RPMI7951 (cell line): ENCODE data around the gene CDH23. TPM values are rescaled to one million over a fixed set of nuclear protein-coding genes. Genes with fewer than 3 reads are reported as not detected.

Source experiments
- DNase-seq: peaks from one replicate; pipeline ENCODE4 v3.0.0-alpha.2; 2012; ENCODE audit warnings: low read depth
- total RNA-seq: library from RNA; depleted of rRNA; stranded (reverse); fragments of >200 nt; shearing (Covaris generic); gene quantifications from 2 replicates; pipeline ENCODE4 v1.2.3, GENCODE V29; 2014

CDH23 gene
- total RNA-seq, 1 experiment from 2014 or later = not detected

- no peak for DNase-seq
Measured at GRCh38 chr10:71537681-71538080, 141.0 kb downstream of the CDH23 start.

GRCh38 chr10:71538608-71539260 is 142.0 kb downstream of the CDH23 start:
- DNase-seq = no peak

GRCh38 chr10:71539442-71540118 is 142.9 kb downstream of the CDH23 start:
- no peak for DNase-seq

GRCh38 chr10:71542478-71542877 is 145.8 kb downstream of the CDH23 start:
- no peak for DNase-seq

- DNase-seq = no peak
Measured at GRCh38 chr10:71543608-71544170, 147.0 kb downstream of the CDH23 start.

GRCh38 chr10:71545001-71545400 is 148.3 kb downstream of the CDH23 start:
- DNase-seq = no peak

GRCh38 chr10:71546220-71546619 is 149.5 kb downstream of the CDH23 start:
- no peak for DNase-seq

GRCh38 chr10:71547312-71547711 is 150.6 kb downstream of the CDH23 start:
- no peak for DNase-seq

GRCh38 chr10:71547876-71548846 is 151.4 kb downstream of the CDH23 start:
- DNase-seq = no peak

GRCh38 chr10:71549766-71550533 is 153.2 kb downstream of the CDH23 start:
- DNase-seq = no peak

- DNase-seq = no peak
Measured at GRCh38 chr10:71550628-71551027, 153.9 kb downstream of the CDH23 start.

GRCh38 chr10:71551970-71552369 is 155.2 kb downstream of the CDH23 start:
- no peak for DNase-seq

GRCh38 chr10:71553432-71553831 is 156.7 kb downstream of the CDH23 start:
- no peak for DNase-seq

GRCh38 chr10:71554671-71555070 is 158.0 kb downstream of the CDH23 start:
- DNase-seq = no peak

GRCh38 chr10:71555087-71555723 is 158.5 kb downstream of the CDH23 start:
- no peak for DNase-seq

- DNase-seq = no peak
Measured at GRCh38 chr10:71555724-71556119, 159.0 kb downstream of the CDH23 start.

GRCh38 chr10:71558991-71559390 is 162.3 kb downstream of the CDH23 start:
- no peak for DNase-seq

GRCh38 chr10:71561003-71561574 is 164.4 kb downstream of the CDH23 start:
- no peak for DNase-seq

- DNase-seq = no peak
Measured at GRCh38 chr10:71562181-71562580, 165.5 kb downstream of the CDH23 start.

- no peak for DNase-seq
Measured at GRCh38 chr10:71562904-71563303, 166.2 kb downstream of the CDH23 start.
